ENCODE data around the gene C2orf80.
"Not testable (repeated sequence)": the region's sequence is repeated elsewhere in the genome, so short reads cannot be mapped to it uniquely, and the experiment has no call there.

Gene C2orf80

GRCh38 chr2:208130712-208131110 lies 59.1 kb downstream of the C2orf80 start:
- DNase-seq, result no peak

GRCh38 chr2:208129744-208130711 lies 59.8 kb downstream of the C2orf80 start, which contains the start of gene CRYGC:
TSS of gene CRYGC (minus strand) at chr2:208129828. CDS start at chr2:208129792, 36 bp downstream.
- DNase-seq, result no peak

GRCh38 chr2:208128136-208128535 lies 61.7 kb downstream of the C2orf80 start:
- DNase-seq, result no peak

GRCh38 chr2:208127090-208127489 lies 62.7 kb downstream of the C2orf80 start:
- no peak for DNase-seq

- DNase-seq, result no peak
These were observed 64.6 kb downstream of the C2orf80 start for GRCh38 chr2:208125251-208125650.

- not testable (repeated sequence) for DNase-seq
These were observed 65.7 kb downstream of the C2orf80 start, which contains the start of gene CRYGD for GRCh38 chr2:208124013-208124715. TSS of gene CRYGD (minus strand) at chr2:208124524. CDS start at chr2:208124473, 51 bp downstream.

GRCh38 chr2:208122248-208122647 lies 67.6 kb downstream of the C2orf80 start:
- no peak for DNase-seq

- no peak for DNase-seq
These were observed 70.9 kb downstream of the C2orf80 start for GRCh38 chr2:208118918-208119317.

GRCh38 chr2:208117390-208117789 lies 72.4 kb downstream of the C2orf80 start:
- not testable (repeated sequence) for DNase-seq
